Activated CD4-positive, alpha-beta T cell treated with anti-CD3 and anti-CD28 coated beads for 4 hours (primary cell): ENCODE results near the gene UBA5.

Source experiments
- DNase-seq, 2 donors: peaks; one replicate each; pipeline ENCODE4 v3.0.0-alpha.2; 2020

Gene UBA5

DNA sequence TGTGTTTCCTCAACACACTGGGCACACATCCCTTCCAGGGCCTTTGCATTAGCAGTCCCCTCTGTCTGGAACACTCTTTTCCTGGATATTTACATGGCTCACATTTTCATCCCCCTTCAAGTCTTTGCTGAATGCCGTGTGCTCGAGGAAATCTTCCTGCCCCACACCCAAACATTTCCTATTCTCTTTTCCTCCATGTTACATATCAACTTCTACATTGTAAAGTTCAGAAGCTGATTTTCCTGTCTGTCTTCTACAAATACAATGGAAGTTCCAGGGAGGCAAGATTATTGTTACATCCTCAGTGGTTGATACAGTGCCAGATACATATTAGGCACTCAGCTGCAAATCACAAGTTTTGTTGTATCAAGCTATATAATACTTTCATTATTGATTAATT, 4.7 kb upstream of the UBA5 start:
- DNase-seq = no peak

DNA sequence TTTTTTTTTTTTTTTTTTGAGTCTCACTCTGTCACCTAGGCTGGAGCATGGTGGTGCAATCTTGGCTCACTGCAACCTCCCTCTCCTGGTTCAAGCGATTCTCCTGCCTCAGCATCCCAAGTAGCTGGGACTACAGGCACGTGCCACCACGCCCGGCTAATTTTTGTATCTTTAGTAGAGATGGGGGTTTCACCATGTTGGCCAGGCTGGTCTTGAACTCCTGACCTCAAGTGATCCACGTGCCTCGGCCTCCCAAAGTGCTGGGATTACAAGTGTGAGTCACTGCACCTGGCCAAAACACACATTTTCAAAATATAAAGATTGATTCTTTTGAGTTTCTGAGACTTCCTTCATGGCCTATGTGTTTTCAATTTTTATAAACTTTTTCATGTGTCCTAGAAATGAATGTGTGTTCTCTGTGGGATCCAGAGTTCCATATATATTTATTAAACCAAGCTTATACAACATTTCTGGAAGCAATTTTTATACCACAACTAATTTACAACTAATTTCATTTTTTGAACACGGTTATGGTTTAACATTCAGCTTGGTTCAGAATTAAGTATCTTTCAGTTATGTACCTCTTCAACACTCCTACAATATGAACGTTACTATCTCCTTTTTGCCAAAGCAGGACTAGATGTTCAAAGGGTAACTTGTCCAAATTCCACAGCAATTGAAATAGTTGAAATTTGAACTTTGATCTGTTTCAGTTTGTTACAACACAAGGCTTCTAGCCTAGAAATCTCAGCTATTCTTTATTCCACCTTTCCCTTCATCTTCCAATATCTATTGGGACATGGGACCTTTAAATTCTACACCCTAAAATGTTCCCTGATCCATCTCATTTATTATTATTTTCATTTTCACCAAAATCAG, 2.0 kb upstream of the UBA5 start:
- DNase-seq = no peak

DNA sequence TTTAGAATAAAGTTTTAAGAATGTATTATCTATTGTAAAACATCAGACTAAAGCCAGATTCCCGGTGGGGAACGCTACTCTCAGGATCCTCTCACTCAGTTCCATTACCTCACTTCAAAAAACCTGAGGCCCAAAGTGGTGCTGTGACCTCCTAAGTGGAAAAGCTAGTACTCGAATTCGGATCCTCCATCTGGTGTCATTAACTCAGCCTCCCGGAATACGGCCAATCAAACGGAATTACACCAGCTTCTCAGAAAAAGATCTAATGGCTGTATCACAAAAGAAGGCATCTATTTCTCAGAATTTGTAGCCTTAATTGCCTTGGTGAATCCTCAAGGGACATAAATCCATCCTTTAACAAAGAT, 1.1 kb upstream of the UBA5 start:
- no peak for DNase-seq

DNA sequence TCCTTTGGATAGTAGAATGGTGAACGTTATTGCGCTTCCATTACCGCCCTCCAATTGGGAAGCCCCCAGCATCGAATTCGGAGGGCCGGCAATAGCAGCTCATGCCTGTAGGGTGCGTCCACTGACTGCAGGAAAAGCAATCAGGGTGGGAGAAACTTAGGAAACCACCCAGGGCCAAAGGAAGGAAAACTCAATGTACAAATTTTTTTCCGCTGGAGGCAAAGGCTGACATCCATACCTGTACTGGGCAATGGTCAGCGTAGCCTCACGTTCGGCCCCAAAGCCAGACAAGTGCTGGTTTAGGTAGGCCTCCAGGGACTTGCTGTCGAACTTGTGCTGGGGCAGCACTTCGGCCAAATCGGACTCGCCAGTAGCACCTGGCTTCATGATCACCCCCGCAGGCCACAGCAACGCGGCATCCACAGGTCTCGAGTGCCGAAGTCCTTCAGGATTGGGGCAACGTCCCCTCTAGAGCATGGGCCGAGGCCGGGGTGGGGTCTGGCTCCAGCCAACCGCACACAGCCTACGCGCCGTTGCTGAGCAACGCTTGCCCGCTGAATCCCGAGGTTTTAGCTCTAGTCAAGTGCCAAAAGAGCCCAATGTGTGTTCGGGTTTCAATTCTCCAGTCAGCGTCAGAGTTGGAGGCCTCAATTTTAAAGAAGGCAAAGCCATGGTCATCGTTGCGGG, 621 bp upstream of the UBA5 start, which contains the start of gene ACAD11:
Gene ACAD11, minus strand, starts transcription at position 445 of the 687 bp plus-strand sequence. Its CDS starts 58 bp downstream, at position 387.
- DNase-seq = peak; percentile 5 to 17

DNA sequence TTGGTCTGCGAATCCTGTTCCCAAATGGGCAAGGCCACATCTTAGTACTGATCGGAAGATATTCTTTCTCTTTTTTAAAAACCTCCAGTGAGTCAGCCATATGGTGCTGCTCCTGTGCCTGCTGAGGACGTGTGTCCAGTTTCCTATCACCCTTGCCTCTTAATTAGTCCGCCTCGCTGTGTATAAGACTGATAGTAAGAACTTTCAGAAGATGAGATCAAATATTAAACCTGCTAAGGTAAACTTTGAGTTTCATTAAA, 612 bp downstream of the UBA5 start:
- no peak for DNase-seq

DNA sequence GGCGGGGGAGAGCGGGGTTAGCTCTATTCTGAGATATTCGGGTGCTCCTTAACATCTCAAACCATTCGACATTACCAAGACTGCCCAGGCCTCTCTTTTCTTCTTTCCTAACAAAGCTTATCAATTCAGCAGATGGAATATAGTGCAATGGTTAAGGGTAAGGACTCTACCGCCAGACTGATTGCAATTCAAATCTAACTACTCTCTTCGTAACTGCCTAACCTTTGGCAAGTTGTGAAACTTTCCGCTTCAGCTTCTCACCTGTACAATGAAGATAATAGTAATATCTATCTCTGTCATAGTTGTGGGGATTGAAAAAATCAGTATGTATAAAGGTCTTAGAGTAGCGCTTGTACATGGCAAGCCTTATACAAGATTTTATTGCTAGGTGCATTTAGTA, 972 bp downstream of the UBA5 start:
- no peak for DNase-seq

DNA sequence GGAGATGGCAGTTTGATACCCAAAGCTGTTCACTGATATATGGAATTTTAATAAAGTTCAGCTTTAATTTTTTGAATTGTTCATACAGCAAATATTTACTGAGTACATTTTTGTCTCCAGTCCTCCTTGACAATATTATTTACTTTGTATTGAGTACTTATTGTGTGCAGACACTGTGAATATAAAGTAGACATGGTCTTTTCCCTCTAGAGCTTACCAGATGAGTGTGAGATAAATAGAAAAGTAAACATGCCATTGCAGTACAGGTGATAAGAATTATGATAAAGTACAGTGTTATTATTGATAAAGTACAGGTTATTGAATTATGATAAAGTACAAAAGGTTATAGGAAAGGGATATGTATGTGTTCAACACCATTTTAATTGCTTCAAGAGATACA, 2.1 kb downstream of the UBA5 start:
- no peak for DNase-seq

DNA sequence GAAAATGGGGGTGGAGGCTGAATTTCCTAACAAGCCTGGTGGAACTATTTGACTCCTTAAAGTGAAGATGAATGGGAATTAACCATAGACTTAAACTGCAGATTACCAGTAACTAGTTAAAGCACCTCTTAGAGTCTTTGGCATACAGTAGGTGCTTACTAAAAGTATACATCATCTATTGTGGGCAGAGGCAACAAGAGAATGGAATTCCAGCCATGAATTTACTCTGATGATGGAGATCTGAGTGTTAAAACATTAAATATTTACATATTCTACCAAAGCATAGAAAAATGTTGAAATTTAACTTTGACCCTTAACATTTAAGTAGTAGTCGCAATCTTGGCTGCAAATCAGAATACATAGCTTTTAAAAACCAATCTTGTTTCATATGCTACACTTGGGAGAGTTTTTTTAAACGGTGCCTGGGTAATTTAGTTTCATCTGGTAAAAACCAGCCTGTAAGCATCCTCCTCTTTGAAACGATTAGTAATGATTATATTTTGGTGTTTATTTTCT, 5.2 kb downstream of the UBA5 start:
- DNase-seq = no peak

DNA sequence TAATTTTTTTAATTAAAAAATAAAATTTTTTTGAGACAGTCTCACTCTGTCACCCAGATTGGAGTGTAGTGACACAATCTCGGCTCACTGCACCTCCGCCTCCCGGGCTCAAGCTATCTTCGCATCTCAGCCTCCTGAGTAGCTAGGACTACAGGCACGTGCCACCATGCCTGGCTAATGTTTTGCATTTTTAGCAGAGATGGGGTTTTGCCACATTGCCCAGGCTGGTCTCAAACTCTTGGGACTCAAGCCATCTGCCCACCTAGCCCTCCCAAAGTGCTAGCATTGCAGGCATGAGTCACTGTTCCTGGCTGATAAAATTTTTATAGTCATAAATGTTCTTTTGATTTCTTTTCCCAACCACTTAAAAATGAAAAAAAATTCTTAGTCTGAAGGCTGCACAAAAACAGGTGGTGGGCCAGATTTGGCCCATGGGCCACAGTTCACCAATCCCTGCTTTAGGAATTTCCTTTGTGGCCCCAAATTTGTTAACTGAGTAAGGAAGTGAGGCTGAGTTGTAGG, 9.2 kb downstream of the UBA5 start:
- no peak for DNase-seq

DNA sequence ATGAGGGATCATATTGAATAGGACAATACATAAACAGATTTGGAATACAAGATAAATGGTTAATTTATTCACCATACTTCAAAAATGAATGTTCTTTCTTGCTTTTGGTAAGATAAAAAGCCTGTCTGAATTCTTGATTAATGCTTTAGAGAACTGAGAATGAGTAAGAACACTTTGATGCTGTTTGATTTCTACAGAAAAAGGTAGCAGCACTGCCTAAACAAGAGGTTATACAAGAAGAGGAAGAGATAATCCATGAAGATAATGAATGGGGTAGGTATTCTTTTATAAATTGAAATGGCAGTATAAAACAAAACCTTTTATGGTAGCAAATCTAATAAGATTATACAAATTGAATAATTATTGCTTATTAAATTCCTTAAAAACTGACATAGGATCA, 15.3 kb downstream of the UBA5 start:
- no peak for DNase-seq

DNA sequence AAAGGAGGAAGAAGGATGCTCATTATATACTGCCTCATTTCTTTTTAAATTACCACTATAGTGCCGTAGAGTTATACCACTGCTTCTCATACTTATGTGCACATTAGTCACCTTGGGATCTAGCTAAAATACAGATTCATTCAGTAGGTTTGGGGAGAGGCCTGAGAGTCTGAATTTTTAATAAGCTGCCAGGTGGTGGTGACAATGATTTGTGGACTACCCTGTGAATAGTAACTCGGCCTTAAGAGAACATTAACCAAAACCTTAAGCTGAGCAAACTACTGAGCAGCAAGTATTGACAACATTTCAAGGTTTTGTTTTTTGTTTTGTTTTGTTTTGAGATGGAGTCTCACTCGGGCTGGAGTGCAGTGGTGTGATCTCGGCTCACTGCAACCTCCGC, 19.8 kb downstream of the UBA5 start:
- no peak for DNase-seq

DNA sequence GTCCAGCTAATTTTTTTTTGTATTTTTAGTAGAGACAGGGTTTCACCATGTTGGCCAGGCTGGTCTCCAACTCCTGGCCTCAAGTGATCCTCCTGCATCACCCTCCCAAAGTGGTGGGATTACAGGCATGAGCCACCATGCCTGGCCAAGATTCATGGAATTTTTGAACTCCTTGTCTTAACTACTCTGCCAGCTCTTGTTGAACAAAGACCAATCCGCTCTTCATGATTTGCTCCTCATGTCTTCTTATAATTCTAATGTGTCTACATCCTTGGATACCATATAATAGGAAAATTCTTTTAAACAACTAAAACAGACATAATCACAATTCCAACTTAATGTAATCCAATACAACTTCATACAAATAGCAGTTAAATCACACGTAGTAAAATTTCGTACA, 21.3 kb downstream of the UBA5 start:
- DNase-seq = no peak

DNA sequence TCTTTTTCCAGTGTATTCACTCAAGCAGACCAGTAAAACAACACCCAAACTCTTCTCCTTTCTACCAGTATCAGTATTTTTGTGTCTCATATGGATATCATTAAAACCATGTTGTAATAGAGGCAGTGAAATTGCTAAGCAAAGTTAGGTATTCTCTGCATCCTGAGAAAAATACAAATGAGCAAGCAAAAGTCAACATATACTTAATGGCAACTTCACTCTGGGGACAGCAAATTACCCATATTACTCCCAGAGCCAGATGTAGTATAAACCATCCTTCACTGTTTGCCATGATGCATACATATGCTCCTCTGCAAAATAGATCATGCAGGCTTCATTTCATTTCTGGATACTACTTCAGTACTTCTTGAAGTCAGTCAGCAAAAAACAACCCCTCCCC, 22.1 kb downstream of the UBA5 start:
- DNase-seq = no peak

DNA sequence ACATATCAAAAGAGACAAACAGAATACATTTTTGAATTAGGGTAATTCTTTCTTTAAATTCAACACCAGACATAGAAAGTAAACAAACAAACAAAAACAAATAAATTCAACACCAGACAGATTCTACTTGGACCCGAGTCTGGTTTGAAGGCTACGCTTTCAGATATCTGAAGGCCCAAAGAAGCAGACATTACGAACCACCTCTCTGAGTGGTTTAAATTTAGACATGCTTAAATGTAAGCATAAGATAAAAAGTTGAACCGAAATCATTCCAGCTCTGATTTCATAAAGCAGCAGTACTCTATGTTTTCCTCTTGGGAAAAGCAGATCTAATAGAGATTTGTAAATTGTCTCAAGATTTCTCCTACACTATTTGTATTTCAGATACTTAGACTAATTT, 29.9 kb downstream of the UBA5 start:
- DNase-seq = no peak

DNA sequence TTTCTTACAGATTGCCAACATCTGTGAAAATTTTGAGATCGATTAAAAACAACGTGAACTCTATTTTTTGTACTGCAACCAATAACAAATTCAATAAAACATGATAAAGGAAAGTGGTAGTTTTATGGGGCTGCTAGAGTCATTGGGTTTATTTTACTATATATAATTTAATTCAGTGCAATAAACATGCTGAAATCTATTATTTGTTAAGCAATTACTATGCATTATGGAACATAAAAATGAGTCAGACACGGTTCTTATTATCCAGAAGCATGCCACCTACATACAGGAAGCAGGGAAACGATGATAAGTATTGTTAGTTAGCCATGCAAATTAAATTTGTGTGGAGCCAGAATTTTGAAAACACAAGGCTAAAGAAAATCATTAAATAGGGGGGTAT, 34.9 kb downstream of the UBA5 start:
- no peak for DNase-seq

DNA sequence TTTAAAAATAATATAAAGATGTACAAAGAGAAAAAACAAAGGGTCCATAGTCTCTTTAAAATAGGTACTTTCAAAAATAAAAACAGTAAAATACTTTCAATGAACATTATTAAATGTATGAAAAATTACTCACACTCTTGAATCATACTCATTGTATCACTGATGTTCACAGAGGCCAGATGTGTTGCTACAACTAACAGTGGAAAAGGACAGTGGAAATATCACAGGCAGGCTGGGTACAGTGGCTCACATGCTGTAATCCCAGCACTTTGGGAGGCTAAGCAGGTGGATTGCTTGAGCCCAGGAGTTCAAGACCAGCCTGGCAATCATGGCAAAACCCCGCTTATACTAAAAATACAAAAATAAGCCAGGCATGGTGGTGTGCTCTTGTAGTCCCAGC, 35.3 kb downstream of the UBA5 start:
- no peak for DNase-seq

DNA sequence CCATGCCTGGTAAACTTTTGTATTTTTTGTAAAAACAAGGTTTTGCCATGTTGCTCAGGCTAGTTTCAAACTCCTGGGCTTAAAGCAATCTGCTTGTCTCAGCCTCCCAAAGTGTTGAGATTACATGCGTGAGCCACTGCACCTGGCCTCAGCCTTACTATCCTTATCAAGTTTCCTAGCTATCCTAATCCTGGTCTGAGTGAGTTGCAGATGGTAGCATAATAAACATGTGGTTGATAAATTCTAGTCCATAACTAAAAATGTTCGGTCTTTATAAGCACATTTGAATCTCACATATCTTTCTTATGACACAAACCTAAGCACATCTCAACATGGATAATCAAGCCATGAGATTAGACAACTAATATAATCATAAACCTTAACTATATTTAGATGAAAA, 43.6 kb downstream of the UBA5 start:
- DNase-seq = no peak

DNA sequence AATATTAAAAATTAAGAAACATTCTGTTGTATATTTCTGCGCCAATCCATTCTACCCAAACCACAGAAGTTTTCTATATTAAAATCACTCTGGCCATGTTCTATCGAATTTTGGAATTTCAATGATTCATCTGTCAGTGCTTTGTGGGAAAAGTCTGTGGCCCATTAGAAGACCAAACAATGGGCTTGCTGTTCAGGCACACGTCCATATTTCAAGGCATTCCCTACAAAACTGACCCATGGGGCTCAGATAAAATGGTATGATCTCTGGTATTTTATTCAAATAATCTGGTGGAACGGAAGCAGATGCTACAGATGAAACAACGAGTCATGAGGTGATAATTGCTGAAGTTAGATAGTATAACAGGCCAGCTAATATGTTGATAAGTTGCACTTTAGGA, 49.6 kb downstream of the UBA5 start:
- no peak for DNase-seq

DNA sequence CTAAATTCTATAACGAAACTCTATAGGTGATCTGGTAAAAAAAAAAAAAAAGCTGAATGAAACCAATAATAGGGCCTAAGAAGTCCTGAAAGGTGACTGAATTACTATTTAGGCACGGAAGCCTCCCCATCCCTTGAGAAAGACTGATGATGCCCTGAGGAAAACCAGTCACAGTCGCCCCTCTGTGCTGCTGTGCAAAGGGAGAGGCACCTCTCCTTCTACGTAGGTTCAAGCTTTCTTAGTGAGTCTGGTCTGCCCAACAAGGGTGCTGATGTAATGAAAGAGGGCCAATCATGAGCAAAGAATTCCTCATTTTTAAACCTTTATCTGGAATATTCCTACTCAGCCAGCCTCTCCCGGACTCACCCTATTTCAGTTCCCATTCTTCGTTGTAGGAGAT, 50.2 kb downstream of the UBA5 start:
- no peak for DNase-seq

DNA sequence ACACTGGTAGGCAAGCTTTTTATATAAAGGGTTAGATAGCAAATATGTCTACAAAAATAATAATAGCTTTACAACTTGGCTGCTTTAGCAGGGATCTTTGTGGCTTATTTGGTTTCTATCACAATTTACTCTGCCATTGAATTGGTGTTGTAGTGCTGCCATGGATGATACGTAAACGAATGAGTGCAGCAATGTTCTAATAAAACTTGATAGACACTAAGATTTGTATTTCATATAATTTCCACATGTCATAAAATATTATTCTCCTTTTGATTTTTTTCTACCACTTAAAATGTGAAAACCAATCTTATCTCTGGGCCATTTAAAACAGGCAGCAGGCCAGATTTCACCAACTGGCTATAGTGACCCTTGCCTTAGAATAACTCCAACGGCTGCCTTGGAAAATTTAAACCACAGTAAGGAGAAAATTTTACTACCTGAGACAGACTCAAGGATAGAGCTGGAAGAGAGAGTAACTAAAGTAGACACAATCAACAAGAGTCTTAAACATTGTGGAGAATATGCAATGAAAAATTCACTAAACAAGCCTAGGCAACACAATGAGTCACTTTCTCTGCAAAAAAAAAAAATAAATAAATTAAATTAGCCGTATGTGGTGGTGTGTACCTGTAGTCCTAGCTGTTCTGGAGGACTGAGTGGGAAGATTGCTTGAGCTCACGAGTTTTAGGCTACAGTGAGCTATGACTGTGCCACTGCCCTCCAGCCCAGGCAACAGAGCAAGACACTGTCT, 54.0 kb downstream of the UBA5 start:
- DNase-seq = no peak

DNA sequence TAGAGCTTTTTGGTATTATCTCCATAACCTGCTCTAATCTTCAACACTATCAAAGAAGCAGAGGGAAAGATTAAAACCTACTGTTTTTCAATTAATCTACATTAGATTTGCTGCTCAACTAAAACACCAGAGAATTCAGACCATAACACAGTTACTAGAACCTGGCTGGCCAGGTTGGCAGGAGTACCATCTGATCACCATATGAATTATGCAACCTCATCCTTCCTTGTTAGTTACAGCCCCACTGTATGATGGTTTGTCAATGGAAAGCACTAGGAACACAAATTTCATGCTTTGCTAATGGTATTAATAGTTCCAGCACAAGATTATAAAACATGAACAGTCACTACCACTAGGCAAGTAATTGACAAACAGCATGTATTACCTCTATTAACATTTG, 56.2 kb downstream of the UBA5 start:
- no peak for DNase-seq

DNA sequence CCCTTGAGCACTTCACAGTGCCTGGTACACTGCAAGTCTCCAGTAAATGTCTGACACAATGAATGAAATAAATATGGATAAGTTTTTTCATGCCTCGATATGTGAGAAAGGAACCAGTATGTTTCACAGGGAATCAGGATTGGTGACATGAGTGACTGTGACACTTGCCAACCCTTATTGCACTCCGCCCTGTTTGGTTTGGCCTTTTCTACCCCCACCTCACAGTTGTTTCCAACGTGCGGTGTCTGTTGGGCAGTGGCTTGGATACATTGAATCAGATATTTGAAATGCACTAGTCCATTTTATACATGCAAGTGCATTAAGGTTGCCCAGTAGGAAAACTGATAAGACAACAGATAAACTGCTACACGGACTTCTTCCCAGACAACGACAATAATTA, 60.1 kb downstream of the UBA5 start:
- no peak for DNase-seq

DNA sequence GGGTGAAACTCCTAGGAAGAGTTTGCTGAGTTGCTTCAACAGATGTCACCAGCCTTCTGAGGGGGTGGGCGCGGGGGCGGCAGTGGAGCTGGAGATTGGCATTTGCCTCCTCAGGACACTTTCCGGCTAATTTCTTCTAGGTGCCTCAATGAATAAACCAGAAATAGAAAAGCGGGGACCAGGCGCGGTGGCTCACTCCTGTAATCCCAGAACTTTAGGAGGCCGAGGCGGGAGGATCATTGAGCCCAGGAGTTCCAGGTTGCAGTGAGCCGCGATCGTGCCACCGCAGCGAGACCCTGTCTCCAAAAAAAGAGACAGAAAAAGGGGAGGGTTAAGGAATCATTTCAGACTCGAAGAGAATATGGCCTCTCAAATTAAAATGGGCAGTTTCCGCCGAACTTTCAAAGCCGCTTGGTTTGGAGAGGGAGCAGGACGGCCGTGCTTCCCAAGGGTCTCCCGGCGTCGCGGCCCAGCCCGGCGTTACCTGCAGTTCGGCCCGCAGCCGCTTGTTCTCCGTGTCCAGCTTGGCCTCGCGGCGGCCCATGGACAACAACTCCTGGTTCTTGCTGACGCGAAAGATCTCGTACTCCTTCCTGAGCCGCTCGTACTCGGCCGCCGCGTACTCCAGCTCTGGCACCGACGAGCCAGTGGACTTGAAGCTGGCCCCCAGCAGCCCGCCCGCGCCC, 61.5 kb downstream of the UBA5 start:
- peak; percentile 18 to 25 for DNase-seq
